LHCN-M2 (cell line): ENCODE measurements around the gene CEP192. TPM values are rescaled to one million over a fixed set of nuclear protein-coding genes. Genes with fewer than 3 reads are reported as not detected.

Source experiments
- DNase-seq: peaks from one replicate; pipeline ENCODE4 v3.0.0-alpha.2; 2012; ENCODE audit warnings: low read depth
- total RNA-seq: library from RNA; depleted of rRNA; stranded (reverse); fragments of >200 nt; gene quantifications from 2 replicates; pipeline ENCODE4 v1.2.3, GENCODE V29; 2014; rRNA removed

The CEP192 gene
- total RNA-seq, 1 experiment from 2014 or later: 30.8 TPM

DNA sequence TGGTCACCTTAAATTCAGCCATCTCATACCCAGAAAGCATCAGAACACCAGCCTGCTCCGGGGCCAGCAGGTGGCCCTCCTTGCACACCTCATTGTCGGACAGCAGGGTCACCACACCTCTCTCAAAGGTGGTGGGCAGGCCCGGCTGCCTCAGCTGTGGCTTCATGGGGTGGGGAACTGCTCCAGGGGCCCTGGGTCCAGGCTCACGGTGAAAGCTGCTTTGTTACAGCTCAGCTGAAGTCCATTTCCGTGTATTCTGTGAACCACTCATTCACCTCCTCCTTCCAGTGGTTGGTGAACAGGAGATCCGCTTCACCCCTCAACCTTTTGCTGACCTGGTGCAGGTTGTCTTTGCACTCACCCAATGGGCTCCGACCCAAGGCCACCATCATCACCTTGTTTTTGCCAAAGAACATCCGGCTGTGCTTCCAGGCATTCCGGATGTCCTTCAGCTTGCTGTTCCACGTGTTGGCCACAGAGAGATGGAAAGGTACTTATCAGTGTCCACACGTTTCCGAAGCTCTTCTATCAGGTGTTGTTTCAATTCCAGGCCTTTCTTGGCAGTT lies 148.8 kb downstream of the CEP192 start:
- no peak for DNase-seq

DNA sequence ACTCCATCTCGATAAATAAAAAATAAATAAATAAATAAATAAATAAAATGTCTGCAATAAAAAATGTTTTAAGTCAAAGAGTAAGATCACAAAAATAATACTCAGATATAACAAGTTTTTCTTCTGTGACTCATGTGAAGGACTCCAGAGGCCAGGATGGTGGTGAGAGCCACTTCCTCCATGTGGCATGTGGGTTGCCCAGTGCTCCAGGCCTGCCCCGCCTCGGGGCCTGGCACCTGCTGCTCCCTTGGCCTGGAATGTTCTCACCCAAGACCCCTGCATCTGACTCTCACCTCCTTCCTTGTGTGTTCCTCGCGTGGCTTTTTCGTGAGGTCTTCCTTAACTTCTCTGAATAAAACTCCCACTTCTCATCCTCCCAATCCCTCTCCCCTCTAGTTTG lies 150.0 kb downstream of the CEP192 start:
- peak; percentile 15 for DNase-seq

DNA sequence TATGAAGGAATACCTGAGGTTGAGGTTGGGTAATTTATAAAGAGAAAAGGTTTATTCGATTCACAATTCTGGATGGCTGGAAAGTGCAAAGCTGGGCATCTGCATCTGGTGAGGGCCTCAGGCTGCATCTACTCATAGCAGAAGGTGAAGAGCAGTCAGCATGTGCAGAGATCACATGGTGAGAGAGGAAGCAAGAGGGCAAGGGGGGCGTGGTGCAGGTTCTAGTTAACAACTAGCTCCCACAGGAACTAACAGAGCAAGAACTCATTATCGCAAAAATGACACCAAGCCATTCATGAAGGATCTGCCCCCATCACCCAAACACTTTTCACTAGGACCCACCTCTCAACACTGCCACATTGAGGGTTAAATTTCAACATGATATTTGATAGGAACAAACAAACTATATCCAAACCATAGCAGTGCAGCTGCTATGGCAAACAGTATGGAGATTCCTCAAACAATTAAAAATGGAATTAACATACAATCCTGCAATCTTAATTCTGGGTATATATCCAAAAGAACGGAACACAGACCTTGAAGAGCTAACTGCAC lies 154.6 kb downstream of the CEP192 start:
- DNase-seq: no peak

DNA sequence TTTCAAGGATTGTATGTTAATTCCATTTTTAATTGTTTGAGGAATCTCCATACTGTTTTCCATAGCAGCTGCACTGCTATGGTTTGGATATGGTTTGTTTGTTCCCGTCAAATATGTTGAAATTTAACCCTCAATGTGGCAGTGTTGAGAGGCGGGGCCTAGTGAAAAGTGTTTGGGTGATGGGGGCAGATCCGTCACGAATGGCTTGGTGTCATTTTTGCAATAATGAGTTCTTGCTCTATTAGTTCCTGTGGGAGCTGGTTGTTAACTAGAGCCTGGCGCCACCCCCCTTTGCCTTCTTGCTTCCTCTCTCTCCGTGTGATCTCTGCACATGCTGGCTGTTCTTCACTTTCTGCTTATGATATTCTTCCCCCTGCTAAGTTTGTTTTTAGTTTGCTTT lies 156.0 kb downstream of the CEP192 start:
- peak; percentile 18 for DNase-seq

DNA sequence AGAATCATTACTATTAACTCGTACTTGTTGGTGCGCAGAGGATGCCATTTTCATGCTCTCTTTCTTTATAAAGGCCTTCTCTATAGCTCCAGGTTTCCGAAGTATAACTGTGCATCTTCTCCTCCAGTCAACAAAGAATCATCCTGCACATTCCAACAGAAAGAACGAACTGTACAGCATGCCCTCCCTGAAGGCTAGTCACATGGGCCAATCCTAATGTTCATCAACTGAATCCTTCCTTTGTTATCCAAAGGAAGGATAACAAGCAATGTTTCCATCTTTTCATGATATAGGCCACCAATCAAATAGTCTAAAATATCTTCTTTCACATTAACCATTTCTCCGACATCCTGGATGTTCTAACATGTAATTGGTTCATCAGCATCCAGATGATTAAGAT lies 160.5 kb downstream of the CEP192 start:
- DNase-seq: no peak

DNA sequence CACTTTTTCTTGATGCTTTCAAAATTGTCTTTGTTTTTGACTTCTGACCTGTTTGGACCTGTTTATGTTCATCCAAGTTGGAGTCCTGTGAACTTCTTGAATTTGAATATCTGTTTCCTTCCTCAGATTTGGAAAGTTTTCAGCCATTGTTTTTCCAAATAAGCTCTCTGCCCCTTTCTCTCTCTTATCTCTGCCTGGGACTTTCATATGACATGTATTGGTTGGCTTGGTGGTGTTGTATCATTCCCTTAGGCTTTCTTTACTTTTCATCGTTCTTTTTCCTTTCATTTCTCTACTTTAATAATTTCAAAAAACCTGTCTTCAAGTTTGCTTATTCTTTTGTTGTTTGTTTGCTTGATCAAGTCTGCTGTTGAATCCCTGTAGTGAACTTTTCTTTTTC lies 167.3 kb downstream of the CEP192 start:
- no peak for DNase-seq

DNA sequence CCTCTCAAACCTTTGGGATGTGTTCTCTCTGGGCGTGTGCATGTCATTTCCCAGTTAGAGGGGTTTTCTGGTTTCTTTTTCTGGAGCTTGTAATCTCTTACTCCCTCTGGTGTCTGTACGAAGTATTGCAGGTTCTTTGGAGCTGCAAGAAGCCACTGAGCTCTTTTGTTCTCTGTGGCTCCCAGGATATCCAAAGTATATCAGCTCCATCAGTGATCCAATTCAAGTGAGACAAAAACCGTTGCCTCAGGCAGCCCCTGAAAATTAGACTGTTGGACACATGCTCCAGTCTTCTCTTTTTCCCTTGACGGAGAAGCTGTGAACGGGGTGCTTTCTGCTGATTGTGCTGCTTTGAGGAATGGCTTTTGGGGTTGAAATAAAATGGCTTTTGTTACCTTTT lies 168.4 kb downstream of the CEP192 start:
- peak; percentile 68 for DNase-seq

DNA sequence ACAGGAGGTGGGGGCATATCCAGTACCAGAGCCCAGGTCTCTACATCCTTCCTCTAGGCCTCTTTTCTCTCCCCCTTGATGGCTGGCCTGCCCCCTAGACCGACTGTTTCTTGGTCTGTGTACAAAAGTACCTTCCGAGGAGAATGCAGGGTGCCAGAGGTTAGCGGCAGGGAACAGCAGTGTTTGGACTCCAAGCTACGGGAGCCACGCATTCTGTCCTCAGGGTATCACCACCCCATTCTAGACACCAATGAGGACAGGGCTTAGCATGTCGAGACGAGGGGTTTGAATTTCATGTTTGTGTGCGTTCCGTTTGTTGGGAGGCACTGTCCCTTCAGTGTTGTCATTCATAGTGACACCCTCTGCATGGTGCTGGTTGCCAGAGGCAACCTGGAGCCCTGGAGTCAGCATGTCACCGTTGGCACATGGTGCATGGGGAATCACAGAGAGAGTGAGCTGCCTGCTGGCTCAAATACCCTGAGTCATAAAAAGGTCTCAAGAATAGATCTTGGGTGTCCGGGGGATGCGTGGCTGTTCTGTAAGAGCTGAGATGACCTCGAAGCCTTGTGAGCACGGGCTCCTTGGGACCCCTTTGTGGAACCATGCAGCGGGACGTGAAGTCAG lies 170.2 kb downstream of the CEP192 start:
- no peak for DNase-seq

DNA sequence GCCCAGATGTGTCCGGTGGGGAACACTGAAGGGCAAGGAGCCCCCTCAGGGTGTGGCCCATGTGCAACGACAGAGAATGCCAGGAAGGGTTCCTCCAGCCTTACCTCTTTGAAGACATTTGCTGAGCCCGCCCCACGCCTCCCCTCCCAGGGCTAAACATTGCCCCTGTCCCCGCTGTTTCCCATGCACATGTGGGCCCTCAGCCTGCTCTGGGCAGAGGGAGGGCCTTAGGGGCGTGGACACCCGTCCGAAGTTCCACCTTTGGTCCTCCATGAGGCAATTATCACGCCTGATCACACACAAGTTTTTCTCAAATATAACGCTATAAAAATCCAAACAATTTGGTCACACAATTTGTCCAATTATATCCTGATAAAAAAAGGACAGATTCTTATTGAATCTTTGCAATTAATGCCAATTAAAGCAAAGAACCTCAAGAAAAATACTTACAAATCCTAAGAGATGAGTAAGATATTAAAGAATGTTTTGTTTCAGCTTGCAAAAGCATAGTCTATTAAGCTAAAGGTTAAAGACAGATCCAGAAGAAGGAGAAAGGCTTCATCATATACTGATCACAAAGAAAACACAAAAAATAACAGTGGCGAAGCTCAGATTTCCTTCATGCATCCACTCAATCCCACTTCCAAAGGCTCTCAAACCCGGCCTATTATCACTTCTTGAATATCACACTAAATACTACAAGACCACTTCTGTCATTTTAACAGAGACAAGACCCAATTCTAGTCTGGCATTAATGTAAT lies 172.2 kb downstream of the CEP192 start:
- DNase-seq: no peak

DNA sequence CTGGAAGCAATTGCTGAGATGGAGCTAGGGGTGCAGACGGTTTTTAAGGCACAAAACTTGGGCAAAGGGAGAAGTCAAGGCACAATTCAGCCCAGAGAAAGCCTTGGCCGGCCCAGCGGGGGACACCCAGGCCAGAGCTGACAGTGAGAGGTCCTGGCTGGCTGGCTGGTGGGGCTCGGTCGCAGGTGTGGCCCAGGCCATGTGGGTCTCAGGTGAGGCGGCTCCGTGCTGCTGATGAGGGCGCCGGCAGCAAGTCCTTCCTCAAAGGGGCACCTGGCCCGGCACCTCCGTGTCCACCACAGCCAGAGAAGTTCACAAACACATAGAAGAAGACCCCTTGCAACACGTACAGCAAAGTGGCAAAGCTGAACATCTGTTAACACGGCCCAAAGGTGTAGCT lies 173.2 kb downstream of the CEP192 start:
- no peak for DNase-seq

DNA sequence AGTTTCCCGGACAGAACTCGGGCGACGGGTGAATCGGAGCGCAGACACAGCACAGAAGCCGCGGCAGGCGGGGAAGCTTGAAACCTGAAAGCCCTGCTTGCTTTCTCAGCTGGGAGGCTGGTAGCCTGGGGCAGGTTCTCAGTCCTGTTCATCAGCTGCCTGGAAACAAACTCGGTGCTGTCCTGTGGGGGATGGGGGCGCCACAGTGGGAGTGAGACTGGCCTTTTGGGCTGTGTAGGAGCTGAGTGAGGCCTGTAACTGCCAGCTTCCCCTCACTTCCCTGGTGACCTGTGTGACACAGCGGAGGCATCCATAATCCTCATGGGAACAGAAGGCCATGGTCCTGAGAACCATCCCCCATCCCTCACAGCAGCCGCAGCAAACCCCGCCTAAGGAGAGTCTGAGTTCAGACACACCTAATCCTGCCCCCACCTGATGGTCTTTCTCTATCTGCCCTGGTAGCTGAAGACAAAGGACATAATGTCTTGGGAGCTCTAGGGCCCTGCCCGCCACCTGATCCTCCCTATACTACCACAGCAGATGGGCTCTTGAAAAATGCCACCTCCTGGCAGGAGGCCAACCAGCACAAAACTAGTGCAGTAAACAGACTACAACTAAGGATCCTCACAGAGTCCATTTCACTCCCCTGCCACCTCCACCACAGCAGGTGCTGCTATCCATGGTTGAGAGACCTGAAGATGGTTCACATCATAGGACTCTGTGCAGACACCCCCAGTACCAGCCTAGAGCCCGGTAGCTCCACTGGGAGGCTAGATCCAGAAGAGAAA lies 174.7 kb downstream of the CEP192 start:
- no peak for DNase-seq

DNA sequence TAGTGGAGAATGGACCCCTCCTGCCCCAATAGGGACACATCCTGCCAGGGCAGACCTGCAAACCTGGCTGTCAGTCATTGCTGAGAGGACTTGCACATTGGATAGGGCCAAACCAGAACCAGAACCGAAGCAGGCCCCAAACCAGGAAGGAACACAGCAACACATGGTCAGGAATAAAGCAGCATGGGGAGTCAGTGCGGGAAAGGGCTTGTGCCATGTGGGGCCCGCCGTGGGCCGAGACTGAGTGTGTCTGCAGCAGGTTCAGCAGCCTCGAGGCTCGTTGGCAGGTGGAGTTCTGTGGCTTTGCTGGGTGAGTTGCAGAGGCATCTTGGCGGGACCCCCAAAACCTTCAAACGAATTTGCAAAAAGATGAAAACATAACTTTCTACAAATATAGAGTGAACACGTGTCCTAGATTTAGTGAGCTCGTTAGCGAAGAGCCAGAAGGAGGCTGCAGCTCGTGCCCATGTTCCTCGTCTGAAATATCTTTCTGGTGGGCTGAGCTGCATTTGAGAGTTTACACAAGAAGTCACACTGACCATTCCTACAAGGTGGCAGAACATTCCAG lies 182.5 kb downstream of the CEP192 start:
- DNase-seq: no peak

Other genes with a start within 250 kb of the CEP192 start
- 36.5 and 40.2 TPM in 2 replicates for gene PTPN2, start 107.1 kb upstream of the CEP192 start, total RNA-seq
- 34.0 and 36.3 TPM in 2 replicates for gene SEH1L, start 43.4 kb upstream of the CEP192 start, total RNA-seq
- gene LDLRAD4, start 227.4 kb downstream of the CEP192 start, total RNA-seq: 0.58 TPM in 1 of 2 replicates, not detected in the other